GM18498 (cell line): ENCODE measurements around the gene PLSCR5.

Source experiments
- ATAC-seq: cut with Tn5 transposase; IDR thresholded peaks from one replicate; pipeline ENCODE4 v1.9.1; 2021; ENCODE audit warnings: mild to moderate bottlenecking, moderate library complexity; ENCODE audit not compliant: unreplicated experiment

Gene PLSCR5

GRCh38 chr3:146589899-146590508 is 15.1 kb downstream of the PLSCR5 start:
- ATAC-seq: no peak

GRCh38 chr3:146585156-146585555 is 20.0 kb downstream of the PLSCR5 start:
- ATAC-seq: no peak

- ATAC-seq: no peak
These were observed 23.1 kb downstream of the PLSCR5 start for GRCh38 chr3:146581951-146582467.

GRCh38 chr3:146581080-146581601 is 24.0 kb downstream of the PLSCR5 start:
- ATAC-seq: no peak

GRCh38 chr3:146577662-146578061 is 27.5 kb downstream of the PLSCR5 start:
- peak; percentile 76 for ATAC-seq

GRCh38 chr3:146575636-146576035 is 29.5 kb downstream of the PLSCR5 start:
- no peak for ATAC-seq

GRCh38 chr3:146574173-146574572 is 31.0 kb downstream of the PLSCR5 start:
- ATAC-seq: no peak

- no peak for ATAC-seq
These were observed 35.8 kb downstream of the PLSCR5 start for GRCh38 chr3:146569314-146569713.

GRCh38 chr3:146566138-146566537 is 39.0 kb downstream of the PLSCR5 start:
- ATAC-seq: no peak

- no peak for ATAC-seq
These were observed 43.3 kb downstream of the PLSCR5 start for GRCh38 chr3:146561879-146562278.

GRCh38 chr3:146561463-146561862 is 43.7 kb downstream of the PLSCR5 start:
- ATAC-seq: no peak

GRCh38 chr3:146560678-146561077 is 44.5 kb downstream of the PLSCR5 start:
- ATAC-seq: no peak

- no peak for ATAC-seq
These were observed 45.8 kb downstream of the PLSCR5 start for GRCh38 chr3:146559388-146559787.

- no peak for ATAC-seq
These were observed 46.4 kb downstream of the PLSCR5 start for GRCh38 chr3:146558781-146559180.

GRCh38 chr3:146557745-146558144 is 47.4 kb downstream of the PLSCR5 start:
- no peak for ATAC-seq

- no peak for ATAC-seq
These were observed 49.8 kb downstream of the PLSCR5 start for GRCh38 chr3:146555311-146555710.

- peak; percentile 41 for ATAC-seq
These were observed 50.9 kb downstream of the PLSCR5 start for GRCh38 chr3:146554151-146554760.

GRCh38 chr3:146550743-146551510 is 54.2 kb downstream of the PLSCR5 start:
- peak; percentile 94 for ATAC-seq

GRCh38 chr3:146550070-146550615 is 55.0 kb downstream of the PLSCR5 start:
- ATAC-seq: no peak

GRCh38 chr3:146547235-146547835 is 57.8 kb downstream of the PLSCR5 start:
- ATAC-seq: no peak
